ENCODE measurements around the gene THG1L. TPM values are rescaled to one million over a fixed set of nuclear protein-coding genes. Genes with fewer than 3 reads are reported as not detected.

Gene THG1L
- total and polyA plus RNA-seq, 2 donors (not counting 1 experiment from before 2014, with no cell fraction given), result 5.1 to 14.6 TPM

DNA sequence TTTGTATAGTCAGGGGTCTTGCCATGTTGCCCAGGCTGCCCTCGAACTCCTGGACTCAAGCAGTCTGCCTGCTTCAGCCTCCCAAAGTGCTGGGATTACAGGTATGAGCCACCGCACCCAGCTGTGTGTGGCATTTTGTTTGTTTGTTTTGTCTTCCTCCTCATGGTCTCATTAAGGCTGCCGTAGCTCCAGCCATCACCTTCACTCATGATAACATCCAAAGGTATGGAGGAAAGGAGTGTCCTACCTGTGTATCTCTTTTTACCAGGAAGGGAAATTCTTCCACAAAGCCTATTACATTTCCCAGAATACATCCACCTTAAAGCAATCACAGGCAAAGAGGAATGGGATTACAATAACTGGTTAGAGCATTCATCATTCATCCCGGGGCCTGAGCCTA is 39.4 kb downstream of the THG1L start:
- H3K4me2 ChIP-seq (replicated peaks; ENCODE audit: low read depth, low read length, poor library complexity, severe bottlenecking), result no peak overlapping the region
- no peak overlapping the region for H2AFZ ChIP-seq (ENCODE audit: insufficient read depth, low read depth, low read length, poor library complexity, severe bottlenecking)
- no peaks in the 10 kb centered on the region for H3K4me1 ChIP-seq (ENCODE audit: control insufficient read depth in 2 of 2, insufficient read depth in 2 of 2, low read length in 2 of 2)
- CTCF ChIA-PET, result interaction anchor here (1.0 to 2.2 kb wide), 2 partner anchors 9 to 11 kb away, joined by 3 to 8 read pairs; no protein-coding TSS in a partner anchor
- no peaks in the 10 kb centered on the region for H3K36me3 ChIP-seq (replicated peaks in 1 of 2; ENCODE audit: control extremely low read depth in 1 of 2, control insufficient read depth in 1 of 2, extremely low read depth in 1 of 2, insufficient read depth in 2 of 2, low read length in 1 of 2)
- no peak overlapping the region for H3K9ac ChIP-seq (ENCODE audit: low read length)
- Mint-ChIP-seq H3K27ac (no peak overlapping the region), H3K4me3 (no peak overlapping the region), H3K9me3 (ENCODE audit: insufficient read depth) (no peaks in the 10 kb centered on the region), H3K4me1 (peaks cover 1% of the 10 kb centered on the region), H3K27me3 (peaks cover 3% of the 10 kb centered on the region)
- WGBS (ENCODE audit: insufficient coverage), result 82% methylated on average over 2 of the region's 4 CpGs
- no peaks in the 10 kb centered on the region for H3K79me2 ChIP-seq (ENCODE audit: control insufficient read depth, insufficient read depth, low read length)
- POLR2A ChIA-PET, result no interaction called here
- TF ChIP-seq CTCF (IDR thresholded peaks at IDR 0.05), result no peak
- TF ChIP-seq EZH2 (IDR thresholded peaks at IDR 0.05; ENCODE audit: borderline replicate concordance, insufficient read depth, low read depth, low read length, poor library complexity, severe bottlenecking), result no peak
- intact Hi-C loops (cut with micrococcal nuclease), result no loop called here
- H3K4me3 ChIP-seq (ENCODE audit: control extremely low read depth in 1 of 5, extremely low read depth in 1 of 5, insufficient read depth in 1 of 5, low read depth in 2 of 5, low read length in 4 of 5), result no peak overlapping the region
- ATAC-seq (ENCODE audit: low read depth) (no peak), DNase-seq (no peak)
- no peaks in the 10 kb centered on the region for H4K20me1 ChIP-seq (ENCODE audit: control insufficient read depth, insufficient read depth, low read length, poor library complexity, severe bottlenecking)
- H3K27me3 ChIP-seq (replicated peaks in 1 of 4; ENCODE audit: control extremely low read depth in 1 of 4, control insufficient read depth in 3 of 4, insufficient read depth in 4 of 4, low read length in 3 of 4), result no peaks in the 10 kb centered on the region
- peaks cover 0 to 5% (median 4%) of the 10 kb centered on the region in 3 donors for H3K9me3 ChIP-seq (ENCODE audit: control extremely low read depth in 1 of 3, control insufficient read depth in 2 of 3, insufficient read depth in 1 of 3, low read length in 2 of 3)
- H3K27ac ChIP-seq (ENCODE audit: low read length in 2 of 2), result no peak overlapping the region

DNA sequence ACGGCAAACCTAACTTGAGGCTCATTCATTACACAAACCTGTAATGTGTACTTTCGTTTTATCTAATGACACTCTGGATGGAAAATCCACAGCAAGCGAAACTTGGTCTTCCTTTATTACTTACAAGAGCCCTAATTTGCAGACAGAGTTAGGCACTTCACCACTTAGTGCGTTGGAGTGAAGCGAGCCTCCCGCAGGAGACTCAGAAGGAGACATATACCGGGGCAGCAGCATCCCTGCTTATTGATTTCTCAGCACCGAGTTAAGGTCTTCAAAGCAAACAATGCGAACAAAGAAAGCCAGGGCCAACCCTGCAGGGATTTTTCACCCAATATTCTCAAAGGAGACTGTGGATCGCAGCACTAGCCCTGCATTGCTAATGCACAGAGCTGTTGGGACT is 40.9 kb downstream of the THG1L start:
- ChIA-PET POLR2A (no interaction called here), CTCF (no interaction called here)
- H3K27ac Mint-ChIP-seq, result no peak overlapping the region
- H3K9me3 ChIP-seq (ENCODE audit: control extremely low read depth in 1 of 3, control insufficient read depth in 2 of 3, insufficient read depth in 1 of 3, low read length in 2 of 3), result peaks cover 0 to 5% (median 4%) of the 10 kb centered on the region in 3 donors
- ATAC-seq (ENCODE audit: low read depth) (no peak), DNase-seq (no peak)
- H3K4me3 ChIP-seq (ENCODE audit: control extremely low read depth in 1 of 5, extremely low read depth in 1 of 5, insufficient read depth in 1 of 5, low read depth in 2 of 5, low read length in 4 of 5), result no peak overlapping the region
- no peaks in the 10 kb centered on the region for H3K27me3 ChIP-seq (replicated peaks in 1 of 4; ENCODE audit: control extremely low read depth in 1 of 4, control insufficient read depth in 3 of 4, insufficient read depth in 4 of 4, low read length in 3 of 4)
- no peaks in the 10 kb centered on the region for H4K20me1 ChIP-seq (ENCODE audit: control insufficient read depth, insufficient read depth, low read length, poor library complexity, severe bottlenecking)
- H3K4me3 Mint-ChIP-seq, result no peak overlapping the region
- no peak overlapping the region for H3K9ac ChIP-seq (ENCODE audit: low read length)
- 89% methylated on average over 9 of the region's 10 CpGs for WGBS (ENCODE audit: insufficient coverage)
- H3K4me1 Mint-ChIP-seq, result peaks cover 1% of the 10 kb centered on the region
- no peak overlapping the region for H3K27ac ChIP-seq (ENCODE audit: low read length in 2 of 2)
- no peaks in the 10 kb centered on the region for H3K36me3 ChIP-seq (replicated peaks in 1 of 2; ENCODE audit: control extremely low read depth in 1 of 2, control insufficient read depth in 1 of 2, extremely low read depth in 1 of 2, insufficient read depth in 2 of 2, low read length in 1 of 2)
- no peaks in the 10 kb centered on the region for H3K79me2 ChIP-seq (ENCODE audit: control insufficient read depth, insufficient read depth, low read length)
- H3K9me3 Mint-ChIP-seq (ENCODE audit: insufficient read depth), result no peaks in the 10 kb centered on the region
- TF ChIP-seq EZH2 (IDR thresholded peaks at IDR 0.05; ENCODE audit: borderline replicate concordance, insufficient read depth, low read depth, low read length, poor library complexity, severe bottlenecking) (no peak), CTCF (IDR thresholded peaks at IDR 0.05) (no peak)
- no peak overlapping the region for H3K4me2 ChIP-seq (replicated peaks; ENCODE audit: low read depth, low read length, poor library complexity, severe bottlenecking)
- intact Hi-C loops (cut with micrococcal nuclease), result no loop called here
- peaks cover 3% of the 10 kb centered on the region for H3K27me3 Mint-ChIP-seq
- H3K4me1 ChIP-seq (ENCODE audit: control insufficient read depth in 2 of 2, insufficient read depth in 2 of 2, low read length in 2 of 2), result no peaks in the 10 kb centered on the region
- no peak overlapping the region for H2AFZ ChIP-seq (ENCODE audit: insufficient read depth, low read depth, low read length, poor library complexity, severe bottlenecking)

Measured in B cell (primary cell).